Hematopoietic multipotent progenitor cell treated with erythropoietin and hydrocortisone succinate and interleukin-3 and kit ligand, for 4 days (in vitro differentiated cells): Measurements from ENCODE around the gene GPC4.

Experiments
- DNase-seq: peaks from one replicate; pipeline ENCODE4 v3.0.0-alpha.2; 2015

Gene GPC4

DNA sequence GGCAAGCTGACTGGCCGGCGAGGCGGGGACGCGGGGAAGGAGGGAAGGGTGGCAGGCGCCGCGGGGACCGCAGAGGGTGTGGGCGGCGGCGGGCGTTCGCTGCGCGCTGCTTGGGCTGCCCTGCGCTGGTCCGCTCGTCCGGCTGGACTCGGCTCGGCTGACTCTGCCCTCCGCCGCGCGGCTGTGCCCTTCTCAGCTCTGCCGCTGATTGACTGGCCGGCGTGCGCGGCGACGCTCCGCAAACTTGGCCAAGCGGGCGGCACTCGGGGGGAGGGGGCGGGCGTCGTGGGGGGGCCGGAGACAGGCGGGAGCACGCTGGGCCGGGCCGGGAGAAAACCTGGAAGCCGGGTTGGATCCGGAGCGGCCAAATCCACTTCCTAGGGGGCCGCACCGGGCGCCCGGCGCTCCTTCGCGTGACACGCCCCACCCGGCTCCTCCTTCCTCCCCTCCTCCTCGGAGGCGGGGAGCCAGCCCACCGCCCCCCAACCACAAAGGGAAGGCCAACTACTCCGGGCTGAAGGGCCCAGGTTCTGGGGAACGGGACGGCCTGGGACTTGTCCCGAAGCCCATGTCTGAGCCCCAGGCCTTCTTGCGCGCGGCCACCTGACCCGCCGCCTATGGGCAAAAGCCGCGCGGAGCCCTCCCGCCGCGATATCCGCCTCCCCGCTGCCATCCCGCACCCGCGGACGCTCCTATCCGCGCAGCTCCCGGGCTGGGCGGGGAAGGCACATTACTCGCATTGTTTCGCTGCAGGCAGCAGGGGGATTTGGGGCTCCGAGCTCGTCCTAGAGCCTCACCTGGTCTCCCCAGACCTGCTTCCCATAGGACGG lies at the start of gene GPC4:
Gene GPC4, minus strand, starts transcription at position 214 of the 830 bp plus-strand sequence. CDS start 524 bp downstream, outside the sequence.
- DNase-seq, result peak; percentile 7

DNA sequence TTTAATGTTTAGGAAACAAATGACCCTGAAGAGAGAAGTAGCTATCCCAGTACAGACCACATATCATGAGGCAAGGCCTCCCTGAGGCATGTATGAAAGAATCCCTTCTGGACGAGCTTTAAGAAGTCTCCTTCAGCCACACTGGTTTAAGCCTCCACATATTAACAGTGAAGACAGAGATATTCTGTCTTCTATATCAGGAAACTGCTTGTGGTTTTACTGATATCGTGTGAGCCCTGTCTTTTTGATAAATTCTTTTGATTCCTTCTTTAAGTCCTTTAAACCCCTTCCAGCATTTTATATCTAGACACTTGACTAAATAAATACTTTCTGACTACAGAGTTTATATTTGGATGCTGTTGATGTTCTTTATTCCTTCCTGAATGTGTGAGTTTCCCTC lies 45.9 kb upstream of the GPC4 start:
- DNase-seq, result peak; percentile 15

DNA sequence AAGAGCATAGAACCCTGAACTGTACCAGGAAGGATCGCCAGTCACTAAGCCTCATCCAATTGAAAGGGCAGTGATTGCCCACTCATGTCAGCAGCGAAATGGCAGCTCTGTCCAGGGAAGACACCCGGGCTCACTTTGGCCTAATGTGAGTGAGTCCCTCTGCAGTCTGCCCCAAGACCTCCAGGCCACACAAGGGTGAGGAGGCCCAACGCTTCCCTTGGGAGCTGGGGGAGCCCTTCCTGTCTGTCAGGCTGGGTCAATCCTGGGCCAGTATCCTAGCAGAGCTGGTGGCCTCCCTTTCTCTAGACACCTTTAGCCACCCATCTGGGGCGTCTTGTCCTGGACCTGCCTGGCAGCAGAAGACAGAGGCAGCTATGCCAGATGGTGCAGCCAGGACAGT lies 39.6 kb upstream of the GPC4 start:
- no peak for DNase-seq

DNA sequence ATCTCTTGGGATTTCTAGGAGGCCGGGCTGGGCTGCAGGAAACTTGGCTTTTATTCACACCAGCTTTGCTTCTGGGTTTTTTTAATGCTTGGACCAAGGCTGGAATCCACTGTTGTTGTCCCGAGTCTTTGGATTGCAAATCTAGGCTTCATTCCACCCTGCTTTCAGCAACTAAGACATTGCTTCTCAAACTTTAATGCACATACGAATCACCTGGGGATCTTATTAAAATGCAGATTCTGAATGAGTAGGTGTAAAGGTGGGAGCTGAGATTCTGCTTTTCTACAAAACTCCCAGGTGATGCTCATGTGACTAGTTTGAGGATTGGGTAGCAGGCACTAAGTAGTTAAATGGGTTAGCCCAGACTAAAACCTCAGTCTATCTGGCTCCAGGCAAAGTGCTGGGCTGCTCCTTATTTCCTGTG lies 39.2 kb upstream of the GPC4 start:
- DNase-seq, result no peak

DNA sequence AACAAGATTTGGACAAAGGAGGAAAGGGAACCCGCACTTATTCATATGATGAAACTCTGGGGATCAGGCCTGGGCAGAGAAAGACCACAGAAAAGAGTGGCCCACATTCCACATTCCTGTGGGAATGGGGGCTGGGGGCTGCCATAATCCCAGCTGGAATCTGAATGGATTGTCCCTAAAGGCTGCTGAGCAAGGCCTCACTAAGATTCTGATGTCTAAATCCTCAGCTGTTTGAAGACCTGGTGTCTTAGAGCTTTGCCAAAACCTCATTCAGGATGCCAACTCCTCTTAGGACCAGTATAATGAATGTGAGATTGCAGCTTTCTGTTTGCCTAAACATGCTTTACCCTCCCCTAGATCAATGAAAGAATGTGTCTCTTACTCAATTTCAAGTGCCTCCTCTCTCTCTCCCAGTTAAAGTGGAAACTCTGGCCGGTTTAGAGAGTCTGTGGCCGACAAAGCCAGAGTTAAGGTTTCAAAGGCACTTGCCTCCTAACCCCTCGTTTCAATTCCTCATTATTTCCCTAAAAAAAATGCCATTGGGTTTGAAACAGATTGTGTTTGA lies 33.3 kb upstream of the GPC4 start:
- no peak for DNase-seq

DNA sequence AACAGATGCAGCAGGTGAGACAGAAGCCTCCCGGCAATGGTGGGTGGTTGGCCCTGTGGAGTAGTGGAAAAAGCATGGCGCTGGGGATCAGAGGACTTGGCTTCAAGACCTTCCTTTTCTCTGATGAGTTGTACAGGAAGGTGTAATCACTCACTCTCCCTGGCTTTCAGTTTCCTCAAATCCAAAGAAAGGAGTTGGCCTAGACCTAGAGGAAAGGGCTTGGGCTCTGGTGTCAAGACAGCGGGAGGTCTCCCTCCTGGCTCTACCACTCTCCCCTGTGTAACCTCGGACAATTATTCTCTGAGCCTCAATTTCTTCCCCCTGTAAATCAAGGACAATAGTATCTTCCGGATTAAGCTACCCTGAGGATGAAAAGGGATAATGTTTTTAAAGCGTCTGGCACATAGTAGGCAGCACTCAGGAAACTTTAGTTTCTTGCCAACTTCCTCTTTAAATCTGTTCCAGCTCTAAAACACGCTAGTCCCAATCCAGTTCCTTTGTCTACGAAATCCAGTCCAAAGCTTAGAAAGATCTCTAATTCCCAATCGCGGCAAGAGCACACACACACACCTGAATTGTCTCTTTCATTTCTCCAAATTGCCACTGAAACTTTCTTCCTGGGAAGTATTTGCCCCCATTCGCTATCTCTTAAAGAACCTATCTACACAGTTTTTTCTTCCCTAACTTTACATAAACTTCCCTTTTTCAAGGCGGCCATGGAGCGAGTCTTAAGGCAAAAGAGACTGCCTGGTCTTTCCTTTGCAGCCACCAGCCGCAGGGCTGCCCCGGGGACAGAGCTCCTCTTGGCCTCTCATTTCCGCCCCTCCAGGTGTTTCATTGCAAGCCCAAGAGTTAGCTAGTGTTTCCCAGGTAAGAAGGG lies 29.9 kb upstream of the GPC4 start:
- peak; percentile 3 for DNase-seq

DNA sequence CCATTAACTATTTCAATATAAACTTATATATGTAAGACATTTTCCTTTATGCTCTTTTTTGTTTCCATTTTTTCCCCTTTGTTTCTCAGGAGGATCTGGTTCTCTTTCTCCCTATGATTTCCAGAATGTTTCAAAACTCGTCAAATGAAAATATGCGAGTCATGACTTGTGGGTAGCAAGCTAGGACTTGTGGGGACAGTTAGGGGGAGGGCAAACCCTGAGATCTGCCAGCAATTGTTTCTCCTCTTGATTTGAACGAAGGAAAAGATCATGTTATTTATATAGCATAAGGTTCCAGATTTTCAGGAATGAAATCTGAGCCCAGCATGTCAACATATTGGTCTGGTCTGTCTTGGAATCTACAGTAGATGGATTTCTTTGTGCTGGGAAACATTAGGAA lies 28.9 kb upstream of the GPC4 start:
- DNase-seq, result no peak

DNA sequence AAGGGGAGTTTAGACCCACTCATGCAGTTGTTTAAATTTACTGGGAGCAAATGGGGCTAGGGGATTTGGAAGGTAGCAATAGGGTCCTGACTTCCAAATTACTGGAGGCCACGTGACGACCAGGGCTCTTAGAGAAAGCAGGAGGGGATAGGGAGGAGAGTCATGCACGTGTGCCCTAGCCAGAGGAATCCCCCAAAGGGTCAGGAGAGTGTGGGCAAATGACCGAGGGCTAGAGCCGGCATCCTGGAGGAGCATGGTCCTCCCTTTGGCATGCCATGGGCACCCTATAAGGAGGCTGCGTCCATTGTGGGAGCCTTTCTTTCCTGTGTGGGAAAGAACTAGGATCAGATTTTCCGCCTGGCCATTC lies 25.5 kb upstream of the GPC4 start:
- DNase-seq, result no peak

DNA sequence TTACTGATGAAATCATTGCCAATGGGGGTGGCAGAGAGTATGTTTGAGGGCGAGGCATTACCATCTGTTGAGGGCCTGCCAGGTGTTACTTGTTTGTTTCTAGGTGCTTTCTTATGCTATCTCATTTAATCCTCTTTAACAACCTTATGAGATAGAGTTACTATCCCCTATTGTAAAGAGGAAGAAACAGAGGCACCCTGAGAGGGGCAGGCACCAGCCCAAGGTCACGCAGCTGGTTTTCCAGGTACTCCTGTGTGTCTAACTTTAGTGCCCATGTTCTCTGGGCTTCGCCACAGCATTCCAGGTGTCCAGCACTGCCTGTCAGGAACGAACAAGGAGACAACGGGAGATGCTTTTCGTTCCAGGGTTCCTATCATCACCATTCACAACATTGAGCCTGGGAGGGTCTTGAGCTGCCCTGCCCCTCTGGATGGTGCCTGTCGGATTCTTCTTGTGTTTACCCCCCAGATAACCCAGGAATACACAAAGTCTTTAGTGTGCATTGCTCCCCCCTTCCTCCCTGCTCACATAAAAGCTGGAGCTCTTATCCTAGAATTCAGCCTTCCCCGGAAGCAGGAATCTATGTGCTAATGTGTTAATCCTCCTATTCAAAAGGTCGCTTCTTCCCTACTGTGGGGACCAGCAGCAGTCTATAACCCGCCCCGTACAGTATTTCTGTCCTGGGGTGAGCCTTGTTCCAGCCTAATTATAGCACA lies 24.9 kb upstream of the GPC4 start:
- no peak for DNase-seq

DNA sequence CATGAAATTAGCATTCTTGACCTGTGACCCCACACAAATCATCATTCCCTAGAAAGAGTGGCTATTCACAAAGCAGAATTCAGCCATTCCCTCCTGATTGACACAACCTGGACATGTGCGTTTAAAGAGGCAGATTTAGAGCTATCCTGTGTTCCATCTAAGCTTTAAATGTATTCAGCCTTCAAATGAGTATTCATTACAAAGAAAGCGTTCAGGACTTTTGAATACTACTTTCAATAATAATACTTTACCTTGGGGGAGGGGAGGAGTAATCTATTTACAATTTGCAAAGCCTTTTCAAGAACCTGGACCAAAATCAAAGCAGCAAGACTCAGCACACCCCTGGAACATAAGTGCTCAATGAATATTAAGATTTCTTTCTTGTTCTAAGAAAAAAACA lies 22.5 kb upstream of the GPC4 start:
- DNase-seq, result no peak

DNA sequence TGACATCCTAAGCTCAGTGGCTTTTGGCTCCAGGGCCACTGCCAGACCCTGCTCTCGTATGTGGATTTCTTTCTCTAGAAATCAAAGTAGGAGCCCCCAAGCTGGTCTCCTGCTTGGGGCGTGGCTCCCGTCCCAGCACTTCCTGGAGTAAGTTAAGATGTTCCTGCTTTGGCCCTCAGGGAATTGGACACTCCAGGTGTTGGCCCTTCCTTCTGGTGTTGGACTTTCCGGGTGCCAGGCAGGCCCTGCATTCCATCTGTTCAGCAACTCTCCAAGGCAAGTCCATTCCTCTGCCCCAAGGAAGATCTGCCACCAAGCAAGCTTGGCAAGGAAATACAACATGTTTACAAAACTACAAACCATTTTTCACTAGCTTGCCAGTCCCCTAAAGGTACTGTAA lies 22.1 kb upstream of the GPC4 start:
- DNase-seq, result no peak

DNA sequence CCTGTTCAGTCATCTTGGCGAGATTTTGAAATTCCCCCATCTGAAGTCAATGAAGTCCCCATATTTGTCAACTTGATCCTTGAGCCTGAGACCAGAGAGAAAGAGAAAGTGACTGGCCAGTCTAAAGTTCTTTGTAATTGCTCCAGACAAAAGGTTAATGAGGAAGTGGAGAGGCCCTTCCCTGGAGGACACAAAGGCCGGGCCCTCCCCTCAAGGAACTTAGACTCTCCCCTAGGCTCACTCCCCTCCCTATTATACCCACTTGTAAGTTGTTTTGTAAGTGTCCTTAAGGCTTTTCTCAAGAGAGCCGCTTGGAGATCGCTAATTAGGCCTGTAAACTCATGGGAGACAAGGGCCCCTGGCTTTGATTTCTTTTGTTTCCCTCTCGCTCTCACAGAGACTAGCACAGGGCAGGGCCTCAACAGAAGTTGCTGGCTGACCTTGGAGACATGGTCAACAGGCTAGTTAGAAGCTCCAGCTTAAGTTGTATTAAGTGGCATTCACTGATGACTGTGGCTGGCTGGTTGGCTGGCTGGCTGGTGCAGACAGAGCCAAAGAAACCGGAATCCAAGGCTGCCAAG lies 20.3 kb upstream of the GPC4 start:
- DNase-seq, result no peak

DNA sequence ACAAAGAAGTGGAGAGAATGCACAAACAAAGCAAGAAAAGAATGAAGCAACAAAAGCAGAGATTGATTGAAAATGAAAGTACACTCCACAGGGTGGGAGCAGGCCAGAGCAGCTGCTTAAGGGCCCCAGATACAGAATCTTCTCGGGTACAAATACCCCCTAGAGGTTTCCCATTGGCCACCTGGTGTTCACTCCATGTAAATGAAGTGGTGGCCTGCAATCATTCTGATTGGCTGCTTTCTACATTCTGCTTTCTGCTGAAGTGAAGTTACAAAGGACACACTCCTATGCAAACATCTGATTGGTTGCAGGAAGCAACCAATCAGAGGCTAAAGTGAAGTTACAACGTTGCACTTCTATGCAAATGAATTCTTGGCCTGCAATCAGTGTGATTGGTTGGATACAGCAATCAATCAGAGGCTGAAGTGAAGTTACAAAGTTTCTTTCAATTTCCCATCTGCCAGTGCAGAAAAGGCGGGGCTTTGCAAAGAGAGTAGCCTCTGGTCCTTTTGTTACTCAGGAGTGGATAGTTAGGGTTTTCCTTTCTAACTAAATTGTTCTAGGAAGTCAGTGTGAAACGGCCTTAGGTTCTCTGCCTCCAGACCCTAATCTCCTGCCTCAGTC lies 19.0 kb upstream of the GPC4 start:
- DNase-seq, result no peak

DNA sequence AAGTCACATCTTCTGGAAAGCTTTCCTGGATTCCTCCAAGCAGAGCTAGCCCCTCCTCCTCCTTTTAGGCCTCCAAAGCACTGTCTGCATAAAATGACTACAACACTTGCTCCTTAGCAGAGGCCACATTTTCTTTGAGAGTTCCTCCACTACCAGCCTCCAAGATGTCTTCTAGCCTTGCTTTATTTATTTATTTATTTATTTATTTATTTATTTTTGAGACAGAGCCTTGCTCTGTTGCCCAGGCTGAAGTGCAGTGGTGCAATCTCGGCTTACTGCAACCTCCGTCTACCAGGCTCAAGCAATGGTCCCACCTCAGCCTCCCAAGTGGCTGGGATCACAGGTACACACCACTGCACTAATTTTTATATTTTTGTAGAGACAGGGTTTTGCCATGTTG lies 4.6 kb upstream of the GPC4 start:
- no peak for DNase-seq

DNA sequence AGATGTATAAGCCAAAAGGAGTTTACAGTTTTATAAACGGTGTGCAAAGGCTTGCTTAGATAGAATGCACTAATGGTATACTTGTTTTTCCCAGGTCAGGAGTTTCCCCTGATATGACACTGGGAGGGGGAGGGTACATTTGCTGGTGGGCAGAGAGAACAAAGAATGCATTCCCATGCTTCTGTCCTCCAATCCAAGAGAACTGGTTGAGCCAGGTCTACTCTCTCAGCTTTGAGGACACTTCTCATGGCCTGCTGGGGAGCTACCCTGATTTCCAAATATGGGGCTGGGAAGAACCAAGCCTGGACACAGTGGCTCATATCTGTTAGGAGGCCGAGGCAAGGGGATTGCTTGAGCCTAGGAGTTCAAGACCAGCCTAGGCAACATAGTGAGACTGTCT lies 3.3 kb upstream of the GPC4 start:
- DNase-seq, result no peak

DNA sequence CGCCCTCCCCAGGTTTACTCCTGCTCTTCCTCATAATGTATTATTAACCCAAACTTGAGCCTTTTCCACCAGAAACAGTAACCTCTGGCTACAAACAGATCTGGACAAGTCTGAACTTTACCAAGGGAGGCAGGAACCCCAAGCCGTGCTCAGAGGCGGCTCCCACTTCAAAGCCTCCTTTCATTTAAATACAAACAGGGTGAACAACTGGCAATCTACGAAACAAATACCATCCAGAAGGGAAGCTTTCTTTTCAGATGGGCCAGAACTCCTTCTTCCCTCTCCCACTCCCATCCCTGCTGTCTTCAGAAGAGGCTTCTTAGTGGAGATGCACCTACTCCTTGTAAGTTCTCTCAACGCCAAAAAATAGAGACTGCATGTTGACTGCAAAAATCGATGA lies 2.1 kb upstream of the GPC4 start:
- no peak for DNase-seq

DNA sequence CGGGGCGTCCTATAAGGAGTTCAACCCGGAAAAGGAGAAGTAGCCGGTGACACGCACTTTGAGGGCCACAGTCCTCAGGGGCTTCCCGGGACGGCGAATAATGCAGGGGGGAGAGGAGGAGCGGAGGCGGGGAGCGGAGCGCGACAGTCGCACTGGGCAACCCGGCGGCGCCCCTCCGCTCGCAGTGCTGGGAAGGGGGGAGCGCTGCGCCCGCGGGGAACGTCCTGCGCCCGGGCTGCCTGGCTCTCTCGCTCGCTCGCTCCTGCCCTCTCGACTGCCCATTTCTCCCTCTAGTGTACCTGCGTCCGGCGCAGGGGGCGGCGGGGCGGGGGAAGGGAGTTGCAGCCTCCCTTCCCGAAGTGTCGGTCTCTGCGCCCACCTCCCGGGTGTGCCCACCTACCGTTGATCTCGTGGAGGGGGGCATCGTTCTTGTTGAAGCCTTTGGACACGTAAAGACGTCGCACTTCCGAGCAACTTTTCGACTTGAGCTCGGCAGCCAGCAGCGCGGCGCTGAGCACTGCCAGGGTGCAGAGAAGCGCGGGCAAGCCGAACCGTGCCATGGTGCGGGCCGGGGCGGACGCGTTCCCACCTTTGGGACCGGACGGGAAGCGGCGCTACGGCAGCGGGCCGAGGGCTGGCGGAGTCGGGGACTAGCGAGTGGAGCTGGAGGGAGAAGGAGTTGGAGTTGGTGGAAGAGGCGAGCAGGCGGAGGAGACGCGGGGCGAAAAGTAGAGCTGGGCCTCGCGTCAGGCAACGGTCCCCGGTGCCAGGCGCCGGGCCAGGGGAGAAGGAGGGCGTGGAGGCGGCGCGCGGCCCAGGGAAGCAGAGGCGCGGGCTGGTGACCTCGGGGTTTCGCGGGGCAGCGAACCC lies 648 bp downstream of the GPC4 start:
- DNase-seq, result peak; percentile 12

DNA sequence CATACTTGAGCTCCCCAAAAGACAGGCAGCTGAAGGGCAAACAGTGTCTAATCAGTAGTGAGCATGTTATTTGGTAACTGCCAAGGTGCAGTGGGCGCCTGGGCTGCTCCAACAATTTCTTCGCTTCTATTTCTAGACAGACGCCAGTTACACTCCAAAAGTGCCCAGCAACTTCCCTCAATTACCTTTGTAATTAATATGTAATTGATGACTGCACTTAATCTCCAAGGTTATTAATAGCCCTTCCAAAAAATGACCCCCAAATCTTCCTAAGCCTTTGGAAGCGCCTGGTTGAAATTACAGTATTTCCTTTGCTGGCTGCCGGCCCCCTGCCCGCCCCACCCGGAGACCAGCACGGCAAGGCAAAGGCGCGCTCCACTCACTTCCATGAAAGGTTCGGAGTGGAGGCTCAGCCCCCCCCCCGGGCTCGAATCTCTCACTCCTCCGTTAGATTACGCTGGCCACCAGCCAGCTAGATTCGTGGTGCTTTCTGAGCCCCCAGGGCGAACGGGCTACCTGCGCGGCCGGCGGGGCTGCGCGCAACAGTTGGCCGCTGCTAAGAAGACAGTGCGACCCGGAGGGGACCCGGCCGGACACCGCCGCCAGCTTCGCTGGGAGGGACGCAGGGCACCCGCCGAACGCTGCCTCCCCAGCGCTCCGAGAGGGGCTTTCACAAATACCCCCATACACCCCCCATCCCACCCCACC lies 1.9 kb downstream of the GPC4 start:
- DNase-seq, result no peak

DNA sequence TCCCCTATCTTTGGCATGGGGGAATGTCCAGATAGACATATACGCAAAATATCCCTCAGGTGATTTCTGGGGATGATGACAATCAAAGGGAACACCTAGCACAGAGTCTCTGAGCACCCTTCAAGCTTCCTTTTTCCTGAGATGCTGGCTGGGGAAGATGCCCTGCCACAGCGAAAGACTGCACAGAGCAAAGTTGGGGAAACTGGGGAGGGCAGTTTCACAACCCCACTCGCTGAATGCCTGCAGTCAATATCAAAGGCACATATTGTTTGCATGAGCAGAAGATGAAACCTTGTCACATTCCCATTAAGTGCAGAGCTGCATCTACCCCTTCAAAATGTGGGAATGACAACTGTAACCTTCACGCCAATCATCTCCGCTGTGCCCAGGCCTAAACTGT lies 2.6 kb downstream of the GPC4 start:
- no peak for DNase-seq

DNA sequence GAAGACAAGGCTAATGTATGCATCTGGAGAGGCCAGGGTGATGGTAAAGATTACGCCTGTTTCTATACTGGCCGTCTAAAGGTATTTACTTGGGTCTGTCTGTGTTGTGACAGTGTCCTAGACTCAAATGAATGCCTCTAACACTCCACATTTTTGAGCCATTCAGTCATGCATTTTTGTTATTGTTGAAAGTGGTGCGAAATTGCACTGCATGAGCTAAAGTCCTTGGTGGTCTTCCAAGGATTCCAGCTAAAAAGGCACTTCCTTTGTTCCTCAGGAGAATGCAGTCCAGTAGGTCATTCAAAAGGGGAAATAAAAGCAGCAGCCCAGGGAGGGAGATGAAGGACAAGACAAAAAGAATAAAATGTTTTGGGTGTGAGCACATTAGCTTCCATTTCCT lies 3.0 kb downstream of the GPC4 start:
- no peak for DNase-seq

DNA sequence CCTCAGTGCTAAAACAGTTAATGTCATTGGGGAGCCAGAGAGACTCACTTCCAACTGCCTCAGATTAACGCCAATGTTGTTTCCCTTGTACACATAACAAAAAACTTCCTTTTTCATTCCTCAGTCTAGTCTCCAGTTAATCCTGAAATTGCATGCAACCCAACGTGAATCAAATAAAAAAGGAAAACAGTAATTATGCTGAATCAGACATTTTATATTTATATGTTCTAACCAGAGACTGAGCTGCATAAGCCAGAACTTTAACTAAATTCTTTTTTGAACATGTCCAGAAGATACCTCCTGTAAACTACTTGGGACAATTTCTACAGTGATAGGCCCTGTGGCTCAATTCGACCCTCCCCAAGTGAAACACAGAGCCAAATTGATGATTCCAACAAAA lies 4.7 kb downstream of the GPC4 start:
- DNase-seq, result no peak
